DMS79 treated with DMSO at 0.1 percent for 48 hours (cell line): ENCODE data around the gene MRNIP.
A peak's percentile ranks its signal among the peaks of the same experiment; 100 is the strongest.

ENCODE experiments used
- DNase-seq: peaks from one replicate; lab custom pipeline; 2025; lab: John Stamatoyannopoulos, UW

The MRNIP gene

DNA sequence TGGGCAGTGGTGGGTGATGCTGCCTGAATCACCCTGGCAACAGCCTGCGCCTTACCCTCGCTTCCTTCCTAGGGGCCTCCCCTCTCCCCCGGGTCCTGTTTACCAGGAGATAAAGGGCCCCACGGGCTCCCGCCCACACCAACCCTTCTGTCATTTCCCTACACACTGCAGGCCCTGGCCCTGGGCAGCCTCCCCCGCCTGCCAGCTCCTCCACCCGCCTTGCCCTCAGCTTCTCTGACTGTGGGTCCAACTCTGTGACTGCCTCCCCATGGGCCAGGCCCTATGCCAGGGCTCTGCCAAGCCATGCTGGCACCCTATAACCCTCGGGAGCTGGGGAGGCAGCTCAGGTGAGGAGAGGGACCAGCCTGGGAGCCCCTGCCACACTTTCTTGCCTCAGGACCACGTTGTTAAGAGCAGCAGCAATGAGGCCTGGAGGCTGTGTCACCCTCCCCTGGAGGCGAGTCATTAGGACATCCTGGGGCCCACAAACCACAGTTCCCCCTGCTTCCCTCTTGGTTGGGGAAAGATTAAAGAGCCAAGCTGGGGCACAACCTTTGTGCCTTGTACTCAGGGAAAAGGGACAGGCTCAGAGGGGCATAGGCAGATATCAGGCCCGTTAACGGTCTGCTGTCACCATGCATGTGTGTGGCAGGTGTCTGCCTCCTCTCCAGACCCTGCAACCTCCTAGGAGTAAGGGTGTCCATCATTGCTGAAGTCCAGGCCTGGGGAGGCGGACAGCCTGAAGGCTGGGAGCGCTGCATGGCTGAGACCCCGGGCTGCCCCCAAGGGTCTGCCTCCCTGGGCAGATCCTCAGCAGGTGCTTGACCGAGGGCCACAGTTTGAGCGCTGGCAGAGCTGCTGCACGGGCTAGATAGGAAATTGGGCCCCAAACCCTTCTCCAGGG is 54.7 kb downstream of the MRNIP start:
- no peak for DNase-seq

DNA sequence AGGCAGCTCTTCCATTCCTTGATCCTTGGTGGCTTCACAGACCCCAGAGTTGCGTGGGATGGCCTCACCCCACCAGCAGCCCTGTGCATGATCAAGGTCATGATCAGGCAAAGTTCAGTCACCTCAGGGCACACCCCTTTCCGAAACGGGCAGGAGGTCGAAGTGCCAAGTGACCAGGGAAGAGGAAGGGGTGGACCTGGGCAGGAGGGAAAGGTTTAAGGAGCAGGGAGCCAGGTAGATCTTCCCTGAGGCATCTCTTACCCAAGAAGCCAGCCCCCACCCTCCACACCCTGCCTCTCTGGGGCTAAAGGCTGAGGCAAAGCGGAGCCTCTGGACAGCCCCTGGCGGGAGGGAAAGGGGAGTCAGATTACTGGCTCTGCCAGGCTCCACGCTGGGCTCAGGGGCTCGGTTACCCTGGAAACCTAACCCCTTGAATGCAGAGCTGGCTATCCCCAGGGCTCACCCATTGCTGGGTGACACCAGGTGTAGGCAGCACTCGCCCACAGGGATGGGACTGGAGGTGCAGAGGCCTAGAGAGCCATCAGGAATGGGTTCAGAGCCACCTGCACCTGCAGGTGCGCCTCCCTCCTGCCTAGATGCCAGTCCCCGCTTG is 55.6 kb downstream of the MRNIP start:
- peak; percentile 80 for DNase-seq

DNA sequence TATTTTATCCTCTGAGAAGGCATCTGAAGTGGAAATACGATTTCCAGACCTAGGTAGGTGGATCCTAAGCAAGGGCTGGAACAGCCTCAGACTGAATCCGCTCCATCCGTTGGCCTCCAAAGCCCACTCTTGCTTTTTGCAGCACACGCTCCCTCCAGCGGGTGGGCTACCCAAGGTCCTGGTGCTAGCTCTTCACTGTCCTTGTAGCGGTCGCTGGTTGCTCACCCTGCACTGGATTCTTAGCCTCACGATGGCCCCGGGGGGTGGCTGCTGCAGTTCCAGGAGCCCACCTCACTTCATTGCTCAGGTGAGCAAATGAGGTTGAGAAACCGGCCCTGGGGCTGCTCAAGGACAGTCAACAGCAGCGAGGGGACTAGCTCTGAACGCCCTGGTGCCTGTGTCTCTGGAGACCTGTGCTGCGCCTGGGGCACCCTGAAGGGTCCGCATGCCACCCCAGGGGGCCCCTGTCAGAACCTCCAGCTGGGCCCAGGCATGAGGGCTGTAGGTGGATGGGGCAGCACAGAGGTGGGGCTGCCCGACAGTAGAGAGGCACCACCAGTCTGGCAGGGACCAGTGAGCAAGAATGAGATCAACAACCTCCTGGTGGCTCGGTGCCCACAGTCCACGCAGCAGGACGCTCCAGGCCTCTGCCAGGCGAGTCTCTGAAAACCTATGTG is 56.3 kb downstream of the MRNIP start:
- no peak for DNase-seq

DNA sequence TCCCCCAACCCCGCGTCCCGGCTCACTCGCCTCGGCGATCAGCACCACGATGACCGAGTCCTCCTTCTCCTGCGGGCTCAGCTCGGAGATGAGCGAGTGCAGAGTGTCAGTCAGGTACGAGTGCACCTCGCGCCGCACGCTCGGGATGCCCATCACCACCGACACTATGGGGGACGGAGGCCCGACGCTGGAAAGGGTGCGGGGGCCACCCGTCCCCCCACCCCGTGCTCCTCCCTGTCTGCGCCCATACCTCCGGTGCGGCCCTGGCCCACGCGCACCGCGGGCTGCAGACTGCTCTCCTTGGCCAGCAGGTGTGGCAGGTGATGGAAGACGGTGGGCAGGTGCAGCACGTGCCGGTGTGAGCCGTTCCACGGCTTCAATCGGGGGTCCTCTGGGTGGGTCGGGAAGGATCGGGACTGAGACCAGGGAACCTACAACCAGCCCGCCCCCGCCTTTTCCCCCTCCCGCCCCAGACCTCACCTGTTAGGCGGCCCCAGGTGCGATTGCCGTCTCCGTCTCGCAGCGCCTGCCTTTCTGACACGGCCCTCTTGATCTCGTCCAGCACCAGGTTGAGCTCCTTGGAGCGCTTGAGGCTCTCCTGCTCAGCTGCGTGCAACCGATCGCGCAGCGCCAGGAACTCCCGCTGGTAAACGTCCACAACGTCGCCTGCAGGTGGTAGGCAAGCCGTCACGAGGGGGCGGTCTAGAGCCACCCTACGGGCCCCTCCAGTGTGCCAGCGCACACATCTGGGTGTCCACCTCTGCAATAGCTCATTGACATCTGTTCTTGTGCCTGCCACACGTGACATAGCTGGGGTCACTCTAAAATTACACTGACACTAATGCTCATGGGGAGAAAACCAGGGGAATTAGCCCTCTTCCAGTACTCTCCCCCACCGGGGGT is 57.1 kb downstream of the MRNIP start:
- no peak for DNase-seq

DNA sequence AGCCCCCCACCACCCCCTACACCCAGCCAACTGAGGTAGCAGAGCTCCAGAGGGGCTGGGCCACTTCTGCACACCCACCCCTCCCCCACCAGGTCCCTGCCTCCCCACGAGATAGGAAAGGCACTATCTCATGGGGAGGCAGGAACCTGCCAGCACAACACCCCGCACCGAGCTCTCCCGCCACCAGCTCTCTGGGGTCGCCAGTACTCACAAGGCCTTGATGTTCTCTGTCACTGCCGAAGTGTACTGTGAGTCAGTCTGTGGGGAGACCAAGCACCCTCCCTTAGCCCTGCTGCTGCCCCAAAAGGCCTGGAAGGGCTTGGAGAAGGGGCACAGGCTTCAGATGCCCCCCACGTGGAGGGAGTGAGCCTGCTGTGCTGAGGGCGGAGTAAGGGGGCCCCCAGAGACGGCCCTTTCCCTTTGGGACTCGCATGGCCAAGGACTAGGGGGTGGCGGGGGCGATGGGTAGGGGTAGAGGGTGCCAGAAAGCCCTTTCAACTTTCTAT is 57.9 kb downstream of the MRNIP start:
- no peak for DNase-seq

DNA sequence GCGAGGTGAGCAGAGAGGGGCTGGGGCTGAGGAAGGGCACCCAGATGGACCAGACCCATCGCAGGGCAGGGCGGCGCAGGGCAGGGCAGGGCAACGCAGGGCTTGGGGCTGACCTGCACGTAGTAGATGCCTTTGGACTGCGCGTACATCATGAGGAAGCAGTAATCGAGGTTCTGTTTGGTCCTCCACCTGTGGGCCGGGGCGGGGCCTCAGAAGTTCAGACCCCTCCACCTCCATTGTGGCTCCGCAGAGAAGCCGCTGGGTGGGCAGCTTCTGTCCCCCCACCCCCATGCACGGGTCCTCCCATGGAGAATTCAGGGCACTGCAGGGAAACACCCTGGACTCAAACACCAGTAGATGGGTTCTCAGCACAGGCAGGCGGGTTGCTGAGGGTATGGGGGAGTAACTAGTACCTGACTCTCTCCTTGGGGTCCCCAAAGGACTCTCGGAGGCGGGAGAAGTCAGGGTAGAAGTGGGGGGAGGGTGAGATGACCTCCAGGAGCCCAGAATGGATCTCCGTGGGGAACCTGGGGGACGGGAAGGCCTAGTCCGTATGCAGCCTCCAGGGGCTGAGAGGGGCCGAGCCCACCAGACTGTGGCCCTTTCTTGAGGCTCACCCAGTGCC is 58.4 kb downstream of the MRNIP start:
- no peak for DNase-seq

DNA sequence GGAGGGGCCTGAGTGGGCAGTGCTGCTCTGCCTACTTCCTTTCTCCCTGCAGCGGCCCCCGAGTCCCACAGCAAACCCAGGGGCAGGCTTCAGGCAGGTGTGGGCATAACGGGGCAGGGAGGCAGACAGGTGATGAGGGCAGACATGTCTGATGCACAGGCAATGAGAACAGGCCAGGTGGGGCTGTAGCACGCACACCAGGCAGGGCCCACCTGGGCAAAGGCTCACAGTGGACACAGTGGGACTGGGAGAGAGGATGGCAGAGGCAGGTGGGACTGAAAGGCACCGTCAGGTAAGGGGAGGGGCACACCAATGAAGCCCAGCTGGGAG is 59.0 kb downstream of the MRNIP start:
- DNase-seq = no peak

DNA sequence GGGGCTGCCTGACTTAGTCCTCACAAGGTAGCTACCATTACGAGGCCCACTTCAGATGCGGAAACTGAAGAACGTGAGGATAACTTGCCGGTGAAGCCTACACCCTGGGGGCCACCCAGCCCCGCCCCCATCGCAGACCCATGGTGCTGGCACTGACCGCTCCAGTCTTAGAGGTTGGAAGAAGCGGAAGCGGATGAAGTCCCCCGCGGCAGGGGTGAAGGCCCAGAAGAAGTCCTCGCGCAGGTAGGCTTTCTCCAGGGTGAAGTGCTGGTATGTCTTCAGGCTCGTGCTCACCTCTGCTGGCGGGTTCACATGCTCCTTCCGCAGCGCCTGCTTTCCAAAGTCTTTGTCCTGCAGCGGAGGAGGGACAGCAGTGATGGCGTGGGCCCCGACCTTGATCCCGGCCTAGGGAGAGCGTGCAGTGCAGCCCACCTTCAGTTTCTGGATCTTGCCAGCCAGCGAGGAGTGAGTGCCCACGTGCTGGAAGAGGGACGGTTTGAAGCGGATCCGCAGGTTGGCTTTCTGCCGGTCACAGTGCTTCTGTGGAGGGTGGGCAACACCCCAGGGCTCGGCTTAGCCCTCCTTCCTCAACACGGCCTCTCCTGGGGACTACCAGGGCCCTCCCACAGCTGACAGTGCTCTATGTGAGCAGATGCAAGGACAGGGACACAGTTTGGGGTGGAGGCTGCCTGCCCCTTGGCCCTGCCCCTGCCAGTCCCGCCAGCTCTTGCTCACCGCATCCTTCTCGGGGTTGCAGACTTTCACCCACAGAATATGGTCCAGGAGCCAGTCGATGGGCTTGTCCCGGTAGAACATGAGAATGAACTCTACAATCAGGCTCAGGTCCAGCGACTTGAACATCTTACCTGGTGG is 59.6 kb downstream of the MRNIP start:
- no peak for DNase-seq

DNA sequence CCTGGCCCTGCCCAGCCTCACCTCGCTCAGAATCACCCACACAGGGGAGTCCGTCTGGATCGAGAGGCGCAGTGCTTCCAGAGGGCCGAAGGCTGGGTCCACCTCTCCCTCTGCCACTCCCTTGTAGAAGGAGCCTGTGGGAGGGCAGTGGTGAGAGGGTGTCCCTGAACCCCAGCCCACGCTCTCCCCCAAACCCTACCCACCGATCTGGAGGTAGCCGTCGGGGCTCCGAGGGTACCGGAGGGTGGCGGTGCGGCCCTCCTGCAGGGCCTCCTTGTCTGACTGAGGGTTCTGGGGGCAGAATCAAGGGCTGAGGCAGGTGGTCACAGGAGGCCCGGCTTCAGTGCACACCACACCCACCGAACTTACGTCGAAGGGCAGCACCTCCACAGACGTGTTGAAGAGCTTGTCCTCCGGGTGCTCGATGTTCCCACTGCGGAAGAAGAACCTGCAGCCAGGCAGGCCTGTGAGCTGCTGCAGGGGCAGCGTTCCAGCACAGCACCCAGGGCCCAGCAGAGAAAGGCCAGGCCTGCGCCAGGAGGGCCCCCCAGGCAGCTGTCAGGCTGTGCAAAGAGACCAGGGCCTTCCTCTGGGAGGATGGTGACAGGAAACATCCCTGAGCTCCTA is 60.4 kb downstream of the MRNIP start:
- DNase-seq = no peak

DNA sequence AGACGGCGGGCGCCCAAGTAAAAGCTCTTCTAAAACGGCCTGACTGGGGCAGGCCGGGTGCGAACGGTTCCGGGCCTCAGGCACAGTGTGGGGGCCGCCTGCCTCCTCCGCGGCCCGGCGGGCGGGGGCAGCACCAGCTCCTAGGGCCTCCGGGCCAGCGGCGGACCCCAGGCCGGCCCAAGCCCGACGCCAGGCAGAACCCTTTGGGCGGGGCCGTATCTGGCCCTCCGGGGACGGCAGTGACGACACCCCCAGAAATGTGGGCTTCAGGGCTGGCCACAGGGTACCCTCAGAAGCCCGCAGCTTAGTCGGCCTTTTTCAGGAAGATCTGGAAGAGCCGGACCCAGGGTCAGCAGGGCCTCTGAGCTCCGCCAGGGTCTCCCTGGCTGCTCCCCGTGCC is 60.9 kb downstream of the MRNIP start:
- DNase-seq = no peak

DNA sequence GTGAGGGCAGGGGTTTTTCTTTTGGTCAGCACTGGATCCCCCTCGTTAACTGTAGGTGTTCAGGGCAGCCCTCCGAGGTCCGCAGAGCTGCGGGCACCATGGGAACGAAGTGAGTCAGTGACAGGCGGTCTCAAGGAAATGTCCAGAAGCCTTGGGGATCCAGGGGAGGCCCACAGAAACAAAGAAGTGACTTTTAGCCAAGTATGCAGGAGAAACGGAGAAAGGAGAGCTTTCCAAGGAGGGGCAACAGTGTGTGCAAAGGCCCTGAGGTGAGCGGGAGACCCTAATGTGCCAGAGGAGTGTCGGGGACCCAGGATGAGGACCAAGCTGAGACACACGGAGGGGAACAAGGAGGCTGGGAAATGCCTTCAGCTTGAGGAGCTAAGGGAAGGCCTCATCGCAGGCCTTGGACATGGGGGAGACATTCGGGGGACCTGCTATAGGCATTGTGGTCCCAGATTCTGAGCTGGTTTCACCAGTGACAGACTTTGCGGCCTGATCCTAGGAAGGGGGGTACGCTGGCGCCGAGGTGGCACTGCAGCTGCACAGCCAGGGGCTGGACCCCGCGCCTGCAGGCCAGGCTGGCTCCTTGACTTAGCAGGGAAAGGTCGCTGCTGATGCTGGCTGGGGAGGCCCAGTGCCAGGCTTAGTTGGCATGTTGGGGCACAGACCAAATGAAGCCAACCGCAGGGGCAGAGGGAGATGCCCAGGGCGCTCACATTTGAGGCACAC is 61.6 kb downstream of the MRNIP start:
- DNase-seq = no peak

DNA sequence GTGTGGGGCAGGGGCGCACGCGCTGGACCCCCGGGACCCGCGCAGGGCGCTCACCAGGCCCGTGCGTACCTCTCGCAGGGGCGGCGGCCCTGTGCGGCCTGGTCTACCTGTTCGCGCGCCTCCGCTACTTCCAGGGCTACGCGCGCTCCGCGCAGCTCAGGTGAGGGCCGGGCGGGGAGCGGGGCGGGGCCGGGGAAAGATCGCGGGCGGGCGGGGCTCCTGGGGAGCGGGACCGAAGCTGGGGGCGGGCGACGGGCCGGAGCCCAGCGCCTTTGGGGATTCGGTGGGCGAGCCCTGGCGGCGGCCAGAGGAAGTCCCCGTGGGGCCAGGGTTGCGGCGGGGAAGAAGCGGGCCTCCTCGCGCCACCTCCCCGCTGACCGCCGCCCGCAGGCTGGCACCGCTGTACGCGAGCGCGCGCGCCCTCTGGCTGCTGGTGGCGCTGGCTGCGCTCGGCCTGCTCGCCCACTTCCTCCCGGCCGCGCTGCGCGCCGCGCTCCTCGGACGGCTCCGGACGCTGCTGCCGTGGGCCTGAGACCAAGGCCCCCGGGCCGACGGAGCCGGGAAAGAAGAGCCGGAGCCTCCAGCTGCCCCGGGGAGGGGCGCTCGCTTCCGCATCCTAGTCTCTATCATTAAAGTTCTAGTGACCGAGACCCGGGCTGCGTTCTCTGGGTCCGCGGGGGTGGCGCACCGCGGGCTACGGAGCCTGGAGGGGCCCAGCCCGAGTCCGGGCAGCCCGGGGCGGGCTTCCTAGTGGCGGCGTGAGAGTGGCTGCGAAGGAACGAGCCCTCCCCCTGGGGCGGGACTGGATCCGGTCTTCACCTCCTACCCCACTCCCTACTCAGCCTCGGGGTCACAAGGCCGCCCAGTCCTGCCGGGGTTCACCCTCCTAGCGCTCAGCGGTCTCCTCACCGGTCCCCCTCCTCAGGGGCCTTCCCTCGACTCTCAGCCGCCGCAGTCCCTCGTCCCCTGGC is 62.5 kb downstream of the MRNIP start:
- peak; percentile 70 for DNase-seq

DNA sequence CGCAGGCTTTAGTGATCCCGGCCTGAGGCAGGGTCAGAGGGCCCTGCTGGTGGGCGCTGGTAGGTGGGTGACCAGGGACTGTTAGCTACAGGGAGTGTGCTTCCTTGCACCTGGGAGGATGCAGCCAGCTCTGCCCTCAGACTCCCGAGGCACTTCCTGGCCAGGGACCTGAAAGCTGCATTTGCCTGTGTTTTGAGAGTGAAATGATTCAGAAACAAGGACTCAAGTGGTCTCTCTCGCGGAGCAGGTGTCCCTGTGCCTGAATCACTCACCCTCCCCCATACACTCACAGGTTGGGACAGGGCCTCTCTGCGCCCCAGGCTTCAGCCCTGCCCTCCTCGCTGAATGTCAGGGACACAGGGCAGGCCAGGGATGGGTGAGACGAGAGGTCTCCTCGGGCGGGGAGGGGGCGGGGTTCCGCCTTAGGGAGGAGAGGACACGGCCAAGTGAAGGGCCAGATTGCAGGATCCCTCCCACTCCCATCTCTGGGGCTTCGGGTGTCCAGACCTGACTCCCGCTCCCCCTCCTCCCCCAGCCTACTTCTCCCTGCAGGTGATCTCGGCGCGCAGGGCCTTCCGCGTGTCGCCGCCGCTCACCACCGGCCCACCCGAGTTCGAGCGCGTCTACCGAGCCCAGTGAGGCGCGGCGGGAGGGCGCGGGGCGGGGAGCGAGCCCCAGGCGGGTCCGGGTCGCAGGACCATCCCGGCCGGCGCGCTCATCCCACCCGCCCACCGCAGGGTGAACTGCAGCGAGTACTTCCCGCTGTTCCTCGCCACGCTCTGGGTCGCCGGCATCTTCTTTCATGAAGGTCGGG is 63.4 kb downstream of the MRNIP start:
- peak; percentile 85 for DNase-seq

DNA sequence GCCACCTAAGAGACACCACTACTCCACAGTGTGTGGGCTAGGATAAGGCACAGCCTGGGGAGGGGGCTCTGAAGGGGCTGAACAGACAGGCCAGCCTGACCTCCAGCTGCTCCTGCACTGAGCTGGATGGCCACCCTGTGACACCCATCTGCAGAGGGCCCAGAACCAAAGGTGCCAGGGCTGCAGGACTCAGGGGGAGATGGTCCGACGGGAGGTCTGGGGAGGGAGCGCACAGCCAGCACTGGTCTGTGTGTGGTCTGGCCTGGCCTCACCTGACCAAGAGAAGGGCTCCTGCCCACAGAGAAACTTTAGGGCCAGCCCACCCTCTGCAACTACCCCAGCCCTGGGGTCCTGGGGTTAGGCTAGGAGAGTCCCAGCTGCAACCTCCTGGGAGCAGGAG is 64.0 kb downstream of the MRNIP start:
- DNase-seq = no peak

DNA sequence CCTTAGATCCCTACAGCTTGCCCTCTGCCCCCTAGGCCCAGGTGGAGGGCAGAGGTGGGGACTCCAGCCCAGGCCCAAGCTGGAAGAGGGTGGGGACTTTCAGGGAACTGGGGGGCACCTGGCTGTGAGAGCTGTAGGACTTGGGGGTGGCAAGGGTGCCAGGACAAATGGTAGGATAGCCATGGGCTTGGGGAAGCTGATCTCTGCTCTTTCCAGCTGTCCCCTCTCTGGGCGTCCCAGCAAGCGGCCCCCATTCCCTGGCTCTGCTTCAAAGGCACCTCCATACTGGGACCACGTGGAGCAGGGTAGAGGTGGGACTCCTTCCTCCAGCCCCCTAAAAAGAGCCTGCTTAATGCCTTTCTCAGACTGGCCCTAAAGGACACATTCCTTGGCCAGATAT is 64.4 kb downstream of the MRNIP start:
- DNase-seq = no peak

DNA sequence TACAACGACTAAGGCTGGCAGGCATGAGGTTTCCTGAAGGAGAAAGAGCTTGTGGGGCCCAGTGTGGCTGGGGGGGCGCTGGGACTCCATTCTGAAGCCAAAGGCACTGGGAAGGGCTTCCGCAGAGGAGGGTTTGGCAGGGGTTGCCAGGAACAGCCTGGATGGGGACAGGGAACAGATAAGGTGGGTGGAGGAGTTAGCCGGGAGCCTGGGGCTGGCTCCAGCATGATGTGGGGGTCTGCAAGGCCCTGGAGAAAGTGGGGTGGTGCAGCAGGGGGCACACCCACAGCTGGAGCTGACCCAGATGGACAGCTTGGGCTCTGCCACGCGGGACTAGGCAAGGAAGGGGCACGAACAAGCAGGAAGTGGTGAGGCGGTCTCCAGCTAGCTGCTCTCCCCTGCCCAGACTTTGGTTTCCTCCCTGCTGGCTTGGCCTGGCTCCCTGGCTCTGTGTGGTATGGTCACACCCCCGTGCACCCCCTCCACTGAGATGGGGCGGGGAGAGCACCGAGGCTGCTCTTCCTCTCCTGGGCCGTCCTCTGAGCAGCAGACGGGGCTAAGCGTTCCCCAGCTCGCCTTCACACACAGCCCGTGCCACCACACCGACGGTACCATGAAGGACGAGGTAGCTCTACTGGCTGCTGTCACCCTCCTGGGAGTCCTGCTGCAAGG is 65.0 kb downstream of the MRNIP start, which contains the start of gene LTC4S:
LTC4S (plus strand) TSS at position 519 of the 672 bp plus-strand sequence; CDS start at position 614, 95 bp downstream.
- no peak for DNase-seq
